ENCODE measurements around the gene CDKL2.
A peak's percentile ranks its signal among the peaks of the same experiment; 100 is the strongest.
"Not testable (repeated sequence)": the region's sequence is repeated elsewhere in the genome, so short reads cannot be mapped to it uniquely, and the experiment has no call there.

CDKL2 gene

GRCh38 chr4:75630174-75630936, at the start of gene CDKL2:
CDKL2 (minus strand) TSS chr4:75630528; CDS start chr4:75625988, 4,540 bp downstream.
- peak; percentile 76 for DNase-seq

GRCh38 chr4:75678965-75679364, 48.6 kb upstream of the CDKL2 start:
- no peak for DNase-seq

GRCh38 chr4:75678473-75678872, 48.1 kb upstream of the CDKL2 start:
- no peak for DNase-seq

- DNase-seq, result no peak
Measured at GRCh38 chr4:75675004-75675531, 44.7 kb upstream of the CDKL2 start.

- DNase-seq, result no peak
Measured at GRCh38 chr4:75673959-75674328, 43.6 kb upstream of the CDKL2 start.

- peak; percentile 81 for DNase-seq
Measured at GRCh38 chr4:75673027-75673958, 43.0 kb upstream of the CDKL2 start, which contains the start of gene G3BP2. G3BP2 (minus strand) TSS chr4:75673411; CDS start chr4:75662025, 11,386 bp downstream.

GRCh38 chr4:75672461-75673026, 42.2 kb upstream of the CDKL2 start:
- peak; percentile 53 for DNase-seq

GRCh38 chr4:75671802-75672421, 41.6 kb upstream of the CDKL2 start:
- no peak for DNase-seq

- DNase-seq, result no peak
Measured at GRCh38 chr4:75668596-75668995, 38.3 kb upstream of the CDKL2 start.

GRCh38 chr4:75667636-75668035, 37.3 kb upstream of the CDKL2 start:
- DNase-seq, result not testable (repeated sequence)

- no peak for DNase-seq
Measured at GRCh38 chr4:75666299-75666698, 36.0 kb upstream of the CDKL2 start.

GRCh38 chr4:75664604-75665003, 34.3 kb upstream of the CDKL2 start:
- DNase-seq, result not testable (repeated sequence)

- no peak for DNase-seq
Measured at GRCh38 chr4:75662626-75663025, 32.3 kb upstream of the CDKL2 start.

GRCh38 chr4:75660491-75660890, 30.2 kb upstream of the CDKL2 start:
- DNase-seq, result no peak

- DNase-seq, result no peak
Measured at GRCh38 chr4:75659512-75660031, 29.2 kb upstream of the CDKL2 start.

GRCh38 chr4:75658876-75659275, 28.5 kb upstream of the CDKL2 start:
- DNase-seq, result no peak

- no peak for DNase-seq
Measured at GRCh38 chr4:75655562-75655961, 25.2 kb upstream of the CDKL2 start.

- no peak for DNase-seq
Measured at GRCh38 chr4:75654905-75655304, 24.6 kb upstream of the CDKL2 start.

- no peak for DNase-seq
Measured at GRCh38 chr4:75653845-75654503, 23.6 kb upstream of the CDKL2 start.

- DNase-seq, result no peak
Measured at GRCh38 chr4:75644095-75644494, 13.8 kb upstream of the CDKL2 start.

GRCh38 chr4:75643651-75644050, 13.3 kb upstream of the CDKL2 start:
- no peak for DNase-seq

GRCh38 chr4:75639124-75639695, 8.9 kb upstream of the CDKL2 start:
- DNase-seq, result no peak

Data from NCI-H2171 (cell line).